Measurements from ENCODE around the gene TRPM8. TPM values are rescaled to one million over a fixed set of nuclear protein-coding genes. Genes with fewer than 3 reads are reported as not detected.

The TRPM8 gene
- polyA plus RNA-seq, 2 of the 4 experiments (the other 2 are of a cell fraction), result 0.25 to 0.97 TPM

DNA sequence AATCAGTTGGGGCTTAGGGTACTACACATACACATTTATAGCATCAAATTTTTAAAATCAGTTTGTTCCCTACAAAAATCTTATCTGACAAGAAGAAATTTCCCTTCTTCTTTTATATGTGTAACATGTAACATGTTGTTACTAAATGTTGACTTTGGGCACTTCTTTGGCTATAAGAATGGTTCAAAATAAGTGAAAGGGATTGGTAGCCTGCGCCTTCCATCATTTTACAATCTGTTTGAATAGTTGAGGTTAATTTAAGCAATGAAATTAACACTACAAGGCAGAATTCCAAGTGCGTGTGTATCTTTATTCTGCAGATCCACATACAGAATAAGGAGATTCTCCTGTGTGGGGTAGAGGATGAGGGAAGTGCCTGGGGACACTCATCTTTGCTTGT is 103.2 kb downstream of the TRPM8 start:
- Histone ChIP-seq H3K4me1 (no peaks in the 10 kb centered on the region), H3K27ac (no peak overlapping the region), H3K4me3 (no peak overlapping the region), H3K9me3 (no peaks in the 10 kb centered on the region), H3K4me2 (no peak overlapping the region)
- 91% methylated on average over 2 of the region's 2 CpGs for WGBS (ENCODE audit: missing lambda C conversion rate)
- no peak for FAIRE-seq
- no peak for ATAC-seq
- POLR2A ChIA-PET, result no interaction called here
- DNase-seq (ENCODE audit: low read depth in 1 of 2, low spot score in 1 of 2), result no peak
- no peak for TF ChIP-seq GATA3 (IDR thresholded peaks at IDR 0.05; ENCODE audit: borderline replicate concordance)
- no peak for TF ChIP-seq HOXB5 (CRISPR knock-in tag; IDR thresholded peaks at IDR 0.05)
- no peak for TF ChIP-seq RFX5 (IDR thresholded peaks at IDR 0.05)
- no peak for TF ChIP-seq ZFP36 (IDR thresholded peaks at IDR 0.05; ENCODE audit: borderline replicate concordance, partially characterized antibody)
- TF ChIP-seq EP300 (IDR thresholded peaks at IDR 0.05), result no peak
- no peak for TF ChIP-seq HDAC2 (IDR thresholded peaks at IDR 0.05)
- TF ChIP-seq ZNF302 (CRISPR knock-in tag; IDR thresholded peaks at IDR 0.05), result no peak
- TF ChIP-seq CHD4 (IDR thresholded peaks at IDR 0.05; ENCODE audit: borderline replicate concordance), result no peak
- TF ChIP-seq, protein P1, sequence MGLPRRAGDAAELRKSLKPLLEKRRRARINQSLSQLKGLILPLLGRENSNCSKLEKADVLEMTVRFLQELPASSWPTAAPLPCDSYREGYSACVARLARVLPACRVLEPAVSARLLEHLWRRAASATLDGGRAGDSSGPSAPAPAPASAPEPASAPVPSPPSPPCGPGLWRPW (IDR thresholded peaks at IDR 0.05), result no peak
- CTCF ChIA-PET, result no interaction called here

DNA sequence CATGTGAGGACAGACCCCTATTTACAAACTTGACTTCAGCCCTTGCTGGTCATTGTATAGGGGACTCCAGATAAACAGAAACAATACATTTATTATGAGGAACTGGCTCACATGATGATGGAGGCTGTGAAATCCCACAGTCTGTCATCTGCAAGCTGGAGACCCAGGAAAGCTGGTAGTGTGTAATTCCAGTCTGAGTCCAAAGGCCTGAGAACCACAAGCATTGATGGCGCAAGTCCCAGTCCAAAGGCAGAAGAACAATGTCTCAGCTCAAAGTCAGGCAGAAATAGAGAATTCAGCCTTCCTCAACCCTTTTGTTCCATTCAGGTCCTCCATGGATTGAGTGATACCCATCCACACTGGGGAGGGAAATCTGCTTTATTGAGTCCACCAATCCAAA is 105.3 kb downstream of the TRPM8 start:
- FAIRE-seq (no peak), DNase-seq (ENCODE audit: low read depth in 1 of 2, low spot score in 1 of 2) (no peak), ATAC-seq (no peak)
- TF ChIP-seq, protein P2, sequence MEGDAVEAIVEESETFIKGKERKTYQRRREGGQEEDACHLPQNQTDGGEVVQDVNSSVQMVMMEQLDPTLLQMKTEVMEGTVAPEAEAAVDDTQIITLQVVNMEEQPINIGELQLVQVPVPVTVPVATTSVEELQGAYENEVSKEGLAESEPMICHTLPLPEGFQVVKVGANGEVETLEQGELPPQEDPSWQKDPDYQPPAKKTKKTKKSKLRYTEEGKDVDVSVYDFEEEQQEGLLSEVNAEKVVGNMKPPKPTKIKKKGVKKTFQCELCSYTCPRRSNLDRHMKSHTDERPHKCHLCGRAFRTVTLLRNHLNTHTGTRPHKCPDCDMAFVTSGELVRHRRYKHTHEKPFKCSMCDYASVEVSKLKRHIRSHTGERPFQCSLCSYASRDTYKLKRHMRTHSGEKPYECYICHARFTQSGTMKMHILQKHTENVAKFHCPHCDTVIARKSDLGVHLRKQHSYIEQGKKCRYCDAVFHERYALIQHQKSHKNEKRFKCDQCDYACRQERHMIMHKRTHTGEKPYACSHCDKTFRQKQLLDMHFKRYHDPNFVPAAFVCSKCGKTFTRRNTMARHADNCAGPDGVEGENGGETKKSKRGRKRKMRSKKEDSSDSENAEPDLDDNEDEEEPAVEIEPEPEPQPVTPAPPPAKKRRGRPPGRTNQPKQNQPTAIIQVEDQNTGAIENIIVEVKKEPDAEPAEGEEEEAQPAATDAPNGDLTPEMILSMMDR (IDR thresholded peaks at IDR 0.05), result no peak
- H3K27ac ChIP-seq, result no peak overlapping the region
- H3K4me1 ChIP-seq, result peaks cover 9% of the 10 kb centered on the region
- POLR2A ChIA-PET, result no interaction called here
- no peak overlapping the region for H3K4me2 ChIP-seq
- 93% methylated on average over 1 of the region's 1 CpG for WGBS (ENCODE audit: missing lambda C conversion rate)
- CTCF ChIA-PET, result interaction anchor here (0.8 to 1.6 kb wide), 4 partner anchors 13 to 523 kb away, joined by 3 to 4 read pairs (median 4); no protein-coding TSS in a partner anchor
- H3K9me3 ChIP-seq, result no peaks in the 10 kb centered on the region
- no peak overlapping the region for H3K4me3 ChIP-seq

DNA sequence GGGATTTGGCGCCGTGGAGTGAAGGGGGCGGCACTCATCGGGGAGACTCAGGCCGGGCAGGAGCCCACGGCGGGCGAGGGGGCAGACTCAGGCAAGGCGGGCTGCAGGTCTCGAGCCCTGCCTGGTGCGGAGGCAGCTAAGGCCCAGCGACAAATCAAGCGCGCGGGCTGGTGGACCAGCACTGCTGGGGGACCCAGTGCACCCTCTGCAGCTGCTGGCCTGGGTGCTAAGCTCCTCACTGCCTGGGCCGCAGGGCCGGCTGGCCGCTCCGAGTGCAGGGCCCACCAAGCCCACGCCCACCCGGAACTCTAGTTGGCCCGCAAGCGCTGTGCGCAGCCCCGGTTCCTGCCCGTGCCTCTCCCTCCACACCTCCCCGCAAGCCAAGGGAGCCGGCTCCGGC is 107.1 kb downstream of the TRPM8 start:
- ChIA-PET CTCF (interaction anchor here (1.3 kb wide), 1 partner anchor 47 kb away, joined by 3 read pairs; no protein-coding TSS in a partner anchor), POLR2A (no interaction called here)
- no peak for FAIRE-seq
- H3K4me1 ChIP-seq, result peaks cover 24% of the 10 kb centered on the region
- TF ChIP-seq NR3C1 (IDR thresholded peaks at IDR 0.05) (no peak), EP300 (IDR thresholded peaks at IDR 0.05) (no peak), CBX2 (IDR thresholded peaks at IDR 0.05; ENCODE audit: borderline replicate concordance, low read depth) (no peak)
- TF ChIP-seq, protein P3, sequence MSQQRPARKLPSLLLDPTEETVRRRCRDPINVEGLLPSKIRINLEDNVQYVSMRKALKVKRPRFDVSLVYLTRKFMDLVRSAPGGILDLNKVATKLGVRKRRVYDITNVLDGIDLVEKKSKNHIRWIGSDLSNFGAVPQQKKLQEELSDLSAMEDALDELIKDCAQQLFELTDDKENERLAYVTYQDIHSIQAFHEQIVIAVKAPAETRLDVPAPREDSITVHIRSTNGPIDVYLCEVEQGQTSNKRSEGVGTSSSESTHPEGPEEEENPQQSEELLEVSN (IDR thresholded peaks at IDR 0.05; ENCODE audit: borderline replicate concordance, low read depth), result no peak
- DNase-seq (ENCODE audit: low read depth in 1 of 2, low spot score in 1 of 2), result no peak
- WGBS (ENCODE audit: missing lambda C conversion rate), result 95% methylated on average over 23 of the region's 29 CpGs
- no peak overlapping the region for H3K4me2 ChIP-seq
- H3K4me3 ChIP-seq, result no peak overlapping the region
- 0 out of 3 replicates have a peak, but pooled peaks cover 4% of the 10 kb centered on the region for H3K9me3 ChIP-seq
- H3K27ac ChIP-seq, result no peak overlapping the region
- no peak for ATAC-seq

DNA sequence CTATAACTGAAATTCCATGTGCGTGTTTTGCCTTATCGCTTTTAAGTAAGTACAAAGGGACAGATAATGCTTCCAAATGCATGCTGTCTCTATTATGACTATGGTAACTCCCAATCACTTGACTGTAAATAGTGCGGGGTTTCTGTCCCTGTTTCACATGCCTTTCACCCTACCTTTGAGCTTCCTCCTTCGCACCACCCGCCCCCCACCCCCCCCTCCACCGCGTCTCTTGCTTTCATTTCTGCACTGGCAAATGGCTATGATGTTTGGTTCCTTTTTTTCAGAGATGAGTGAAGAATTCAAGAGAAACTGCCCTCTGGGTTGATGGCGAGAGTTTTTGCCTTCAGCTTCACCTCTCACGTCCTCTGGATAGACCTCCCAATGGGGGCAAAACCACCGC is 108.3 kb downstream of the TRPM8 start:
- ChIA-PET CTCF (interaction anchor here (1.2 to 1.3 kb wide), 2 partner anchors 14 to 26 kb away, joined by 3 to 6 read pairs; no protein-coding TSS in a partner anchor), POLR2A (no interaction called here)
- TF ChIP-seq GATA3 (IDR thresholded peaks at IDR 0.05; ENCODE audit: borderline replicate concordance) (no peak), FOSB (CRISPR knock-in tag; IDR thresholded peaks at IDR 0.05) (no peak), KDM5A (IDR thresholded peaks at IDR 0.05) (no peak), PHF8 (IDR thresholded peaks at IDR 0.05; ENCODE audit: borderline replicate concordance, low read depth) (no peak), TP53 (CRISPR knock-in tag; IDR thresholded peaks at IDR 0.05) (no peak)
- TF ChIP-seq, protein P4, sequence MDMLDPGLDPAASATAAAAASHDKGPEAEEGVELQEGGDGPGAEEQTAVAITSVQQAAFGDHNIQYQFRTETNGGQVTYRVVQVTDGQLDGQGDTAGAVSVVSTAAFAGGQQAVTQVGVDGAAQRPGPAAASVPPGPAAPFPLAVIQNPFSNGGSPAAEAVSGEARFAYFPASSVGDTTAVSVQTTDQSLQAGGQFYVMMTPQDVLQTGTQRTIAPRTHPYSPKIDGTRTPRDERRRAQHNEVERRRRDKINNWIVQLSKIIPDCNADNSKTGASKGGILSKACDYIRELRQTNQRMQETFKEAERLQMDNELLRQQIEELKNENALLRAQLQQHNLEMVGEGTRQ (IDR thresholded peaks at IDR 0.05), result no peak
- Histone ChIP-seq H3K4me2 (no peak overlapping the region), H3K27ac (peak overlapping the region in 1 of 2 experiments; percentile 70; a peak in 4 of 6 replicates), H3K4me1 (peaks cover 33% of the 10 kb centered on the region), H3K9me3 (peaks cover 6% of the 10 kb centered on the region; the same call in 1 of the 3 replicates), H3K4me3 (no peak overlapping the region)
- WGBS (ENCODE audit: missing lambda C conversion rate), result 98% methylated on average over 7 of the region's 10 CpGs
- FAIRE-seq, result no peak
- no peak for ATAC-seq
- DNase-seq (ENCODE audit: low read depth in 1 of 2, low spot score in 1 of 2), result no peak
